ENCODE results near the gene LIN9.

LIN9 gene

GRCh38 chr1:226355016-226355415, 46.1 kb upstream of the LIN9 start:
- H3K79me2 ChIP-seq (ENCODE audit: low read length) = no peaks in the 10 kb centered on the region
- H3K36me3 ChIP-seq (replicated peaks; ENCODE audit: low read depth, low read length) = peaks cover 44% of the 10 kb centered on the region
- no peaks in the 10 kb centered on the region for H3K9me3 ChIP-seq (ENCODE audit: insufficient read depth, low read length)
- peak overlapping the region; percentile 50; the same call in 1 of the 2 replicates for H3K4me2 ChIP-seq (ENCODE audit: low read length)
- H3K4me1 ChIP-seq (ENCODE audit: low read length) = peaks cover 35% of the 10 kb centered on the region
- no peak overlapping the region; the same call in 1 of the 2 replicates for H3K27ac ChIP-seq (ENCODE audit: low read length)
- no peaks in the 10 kb centered on the region for H4K20me1 ChIP-seq (ENCODE audit: insufficient read depth, low read length)
- no peak overlapping the region for H2AFZ ChIP-seq (ENCODE audit: low read depth, low read length)
- TF ChIP-seq EZH2phosphoT487 (IDR thresholded peaks at IDR 0.05; ENCODE audit: low read depth) = no peak
- no peak for TF ChIP-seq CTCF (IDR thresholded peaks at IDR 0.05; ENCODE audit: low read depth, low read length)
- H3K27me3 ChIP-seq (ENCODE audit: low read depth, low read length) = no peaks in the 10 kb centered on the region
- no peak overlapping the region for H3K9ac ChIP-seq (ENCODE audit: low read length)
- no peak overlapping the region for H3K4me3 ChIP-seq (ENCODE audit: low read length)

- Histone ChIP-seq H2AFZ (ENCODE audit: low read depth, low read length) (no peak overlapping the region), H3K4me2 (ENCODE audit: low read length) (no peak overlapping the region), H3K27me3 (ENCODE audit: low read depth, low read length) (no peaks in the 10 kb centered on the region), H3K4me3 (ENCODE audit: low read length) (no peak overlapping the region), H3K79me2 (ENCODE audit: low read length) (no peaks in the 10 kb centered on the region), H3K9me3 (ENCODE audit: insufficient read depth, low read length) (no peaks in the 10 kb centered on the region), H4K20me1 (ENCODE audit: insufficient read depth, low read length) (no peaks in the 10 kb centered on the region), H3K36me3 (replicated peaks; ENCODE audit: low read depth, low read length) (peaks cover 33% of the 10 kb centered on the region), H3K9ac (ENCODE audit: low read length) (no peak overlapping the region), H3K4me1 (ENCODE audit: low read length) (peaks cover 28% of the 10 kb centered on the region), H3K27ac (ENCODE audit: low read length) (no peak overlapping the region)
- TF ChIP-seq CTCF (IDR thresholded peaks at IDR 0.05; ENCODE audit: low read depth, low read length) (no peak), EZH2phosphoT487 (IDR thresholded peaks at IDR 0.05; ENCODE audit: low read depth) (no peak)
These were observed 44.9 kb upstream of the LIN9 start for GRCh38 chr1:226353698-226354525.

DNA sequence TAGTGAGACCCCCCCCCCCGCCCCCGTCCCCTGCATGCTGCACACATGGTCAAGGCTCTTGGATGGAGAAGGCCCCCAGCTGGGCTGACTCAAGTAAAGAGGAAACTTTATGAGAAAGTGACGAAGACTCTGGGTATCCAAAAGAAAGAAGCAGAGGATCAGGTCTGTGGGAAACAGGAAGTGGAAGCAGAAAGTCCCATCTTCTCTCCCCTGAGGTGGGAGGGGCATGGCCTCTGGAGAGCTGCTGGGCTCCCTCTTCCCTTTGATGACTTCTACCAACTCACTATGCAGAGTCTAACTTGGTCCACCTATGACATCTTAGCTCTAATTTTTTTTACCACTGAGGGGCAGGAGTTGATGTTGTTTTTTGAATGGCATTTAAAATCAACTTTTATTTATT, 42.7 kb upstream of the LIN9 start:
- no peaks in the 10 kb centered on the region for H3K79me2 ChIP-seq (ENCODE audit: low read length)
- H3K4me2 ChIP-seq (ENCODE audit: low read length) = no peak overlapping the region
- no peak overlapping the region for H2AFZ ChIP-seq (ENCODE audit: low read depth, low read length)
- no peaks in the 10 kb centered on the region for H4K20me1 ChIP-seq (ENCODE audit: insufficient read depth, low read length)
- TF ChIP-seq CTCF (IDR thresholded peaks at IDR 0.05; ENCODE audit: low read depth, low read length) = no peak
- no peak for TF ChIP-seq EZH2phosphoT487 (IDR thresholded peaks at IDR 0.05; ENCODE audit: low read depth)
- peaks cover 13% of the 10 kb centered on the region for H3K36me3 ChIP-seq (replicated peaks; ENCODE audit: low read depth, low read length)
- H3K9me3 ChIP-seq (ENCODE audit: insufficient read depth, low read length) = no peaks in the 10 kb centered on the region
- H3K4me1 ChIP-seq (ENCODE audit: low read length) = peaks cover 25% of the 10 kb centered on the region
- no peak overlapping the region for H3K4me3 ChIP-seq (ENCODE audit: low read length)
- H3K27me3 ChIP-seq (ENCODE audit: low read depth, low read length) = no peaks in the 10 kb centered on the region
- no peak overlapping the region for H3K27ac ChIP-seq (ENCODE audit: low read length)
- H3K9ac ChIP-seq (ENCODE audit: low read length) = no peak overlapping the region

DNA sequence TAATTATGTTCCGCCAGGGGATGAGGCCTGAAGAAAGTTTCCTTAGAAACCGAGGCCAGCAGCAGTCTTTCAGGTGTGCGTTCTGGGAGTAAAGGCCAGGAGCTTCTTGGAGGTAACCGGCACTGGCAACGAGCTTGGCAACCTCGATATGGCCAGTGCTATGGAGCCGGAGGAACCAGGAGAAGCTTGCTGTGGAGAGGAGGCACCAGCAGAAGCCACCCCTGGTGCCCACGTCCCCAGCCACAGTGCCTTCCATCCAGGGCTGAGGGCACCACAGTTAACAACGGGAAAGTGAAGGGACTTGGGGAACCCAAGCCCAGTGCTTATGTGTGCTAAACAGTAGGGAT, 41.5 kb upstream of the LIN9 start:
- no peak for TF ChIP-seq CTCF (IDR thresholded peaks at IDR 0.05; ENCODE audit: low read depth, low read length)
- TF ChIP-seq EZH2phosphoT487 (IDR thresholded peaks at IDR 0.05; ENCODE audit: low read depth) = no peak
- H3K79me2 ChIP-seq (ENCODE audit: low read length) = no peaks in the 10 kb centered on the region
- H3K36me3 ChIP-seq (replicated peaks; ENCODE audit: low read depth, low read length) = peaks cover 5% of the 10 kb centered on the region
- no peak overlapping the region for H3K27ac ChIP-seq (ENCODE audit: low read length)
- H4K20me1 ChIP-seq (ENCODE audit: insufficient read depth, low read length) = no peaks in the 10 kb centered on the region
- no peaks in the 10 kb centered on the region for H3K9me3 ChIP-seq (ENCODE audit: insufficient read depth, low read length)
- H3K9ac ChIP-seq (ENCODE audit: low read length) = no peak overlapping the region
- H3K4me1 ChIP-seq (ENCODE audit: low read length) = peaks cover 13% of the 10 kb centered on the region
- H3K4me2 ChIP-seq (ENCODE audit: low read length) = no peak overlapping the region
- no peaks in the 10 kb centered on the region for H3K27me3 ChIP-seq (ENCODE audit: low read depth, low read length)
- no peak overlapping the region for H3K4me3 ChIP-seq (ENCODE audit: low read length)
- no peak overlapping the region for H2AFZ ChIP-seq (ENCODE audit: low read depth, low read length)
